Measurements from ENCODE around the gene KRT84. TPM values are rescaled to one million over a fixed set of nuclear protein-coding genes. Genes with fewer than 3 reads are reported as not detected.

The KRT84 gene
- total and polyA plus RNA-seq, 2 of the 4 experiments (the other 2 are of a cell fraction): not detected

DNA sequence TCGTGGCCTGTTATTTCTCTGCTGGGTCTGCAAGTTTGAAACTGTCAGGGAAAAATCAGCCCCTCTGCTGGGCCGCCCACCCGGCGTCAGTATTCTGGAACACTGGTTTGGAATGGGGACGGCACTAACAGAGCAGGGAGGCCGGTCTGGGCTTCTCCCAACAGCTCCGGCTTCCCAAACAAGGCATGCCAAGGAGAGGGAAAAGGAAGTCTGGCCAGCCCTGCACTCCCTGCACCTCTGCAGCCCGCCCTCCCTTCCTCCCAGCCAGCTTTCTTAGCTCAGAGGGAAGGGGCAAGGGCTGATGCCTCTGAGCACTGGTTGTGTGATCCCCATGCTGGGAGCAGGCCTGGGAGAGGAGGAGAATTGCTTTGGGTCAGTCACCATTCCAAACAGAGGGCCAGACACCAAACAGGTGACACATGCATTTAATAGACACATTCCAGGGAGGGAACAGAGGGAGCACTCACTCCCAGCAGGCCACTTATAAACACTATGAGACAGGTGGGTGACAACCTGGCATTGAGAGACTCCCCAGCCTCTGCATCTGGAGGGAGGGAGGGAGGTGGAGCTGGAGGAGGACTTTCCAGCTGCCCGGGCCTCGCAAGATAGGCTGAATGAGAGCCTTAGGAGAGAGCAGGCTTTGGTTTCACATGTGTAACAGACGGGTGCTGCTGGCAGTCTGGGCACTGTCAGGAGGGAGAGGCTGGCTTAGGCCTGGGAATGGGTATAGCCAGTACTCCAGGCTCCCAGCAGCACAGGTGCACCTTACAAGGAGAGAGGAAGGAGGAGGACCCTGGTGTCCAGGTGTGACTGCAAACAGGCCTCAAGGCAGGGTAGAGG lies 38.4 kb upstream of the KRT84 start:
- ChIA-PET POLR2A (ENCODE audit: unreplicated experiment) (no interaction called here), CTCF (no interaction called here)
- Histone ChIP-seq H3K9ac (ENCODE audit: low read depth, low read length) (no peak overlapping the region), H2BK120ac (ENCODE audit: low read depth, low read length) (no peak overlapping the region), H3K9me1 (ENCODE audit: insufficient read depth, low read length) (no peaks in the 10 kb centered on the region), H3K27me3 (ENCODE audit: control insufficient read depth, insufficient read depth, low read length) (peaks cover 62% of the 10 kb centered on the region), H3K4me3 (ENCODE audit: insufficient read depth, low read depth, low read length) (no peak overlapping the region), H4K91ac (ENCODE audit: insufficient read depth, low read depth, low read length) (no peak overlapping the region), H3K36me3 (ENCODE audit: control insufficient read depth, insufficient read depth, low read length) (no peaks in the 10 kb centered on the region), H4K20me1 (ENCODE audit: insufficient read depth, low read length) (no peaks in the 10 kb centered on the region), H3K9me3 (ENCODE audit: control insufficient read depth, insufficient read depth, low read length) (no peaks in the 10 kb centered on the region), H2AK9ac (replicated peaks; ENCODE audit: low read depth, low read length, poor library complexity) (no peak overlapping the region), H3K56ac (ENCODE audit: extremely low read depth, insufficient read depth, low read length) (no peak overlapping the region), H3K27ac (ENCODE audit: insufficient read depth, low read length) (no peak overlapping the region), H3K79me1 (ENCODE audit: low read depth in 1 of 2, low read length in 2 of 2) (no peaks in the 10 kb centered on the region), H3K23ac (ENCODE audit: low read depth, low read length) (no peak overlapping the region), H2AK5ac (ENCODE audit: low read depth, low read length) (no peak overlapping the region), H2BK20ac (ENCODE audit: low read depth, low read length) (no peak overlapping the region), H2BK15ac (ENCODE audit: low read depth, low read length) (no peak overlapping the region), H2BK5ac (ENCODE audit: low read depth, low read length, poor library complexity, severe bottlenecking) (no peak overlapping the region), H3K4me2 (ENCODE audit: low read depth, low read length) (no peak overlapping the region), H4K5ac (ENCODE audit: low read depth, low read length) (no peak overlapping the region), H2AFZ (replicated peaks; ENCODE audit: low read length, poor library complexity) (no peak overlapping the region), H4K8ac (ENCODE audit: low read depth in 2 of 2, low read length in 2 of 2) (no peak overlapping the region), H3K4ac (ENCODE audit: low read depth, low read length) (no peak overlapping the region), H3K14ac (replicated peaks; ENCODE audit: low read depth, low read length) (no peak overlapping the region), H3K4me1 (ENCODE audit: control insufficient read depth, insufficient read depth, low read length) (no peaks in the 10 kb centered on the region), H3K18ac (ENCODE audit: low read depth, low read length) (no peak overlapping the region)
- intact Hi-C loops (cut with micrococcal nuclease) (no loop called here), in situ Hi-C loops (cut with MboI; ENCODE audit: low sequenced_read_pairs) (no loop called here), dilution Hi-C loops (cut with HindIII; ENCODE audit: low sequenced_read_pairs, unreplicated experiment) (no loop called here)
- ATAC-seq (ENCODE audit: low read depth) (no peak), DNase-seq (no peak)
- 25% methylated on average over 2 of the region's 11 CpGs; no CpG with 5 or more reads in 1 of the 2 experiments for WGBS, 2 experiments (ENCODE audit: extremely low coverage in 2 of 2, insufficient read length in 1 of 2)
- TF ChIP-seq NFE2L2 (IDR thresholded peaks at IDR 0.05; ENCODE audit: low read depth, low read length) (no peak), MAFK (IDR thresholded peaks at IDR 0.05; ENCODE audit: low read depth, low read length) (no peak), BHLHE40 (IDR thresholded peaks at IDR 0.05; ENCODE audit: low read depth, low read length) (no peak), RFX5 (IDR thresholded peaks at IDR 0.05; ENCODE audit: low read depth, low read length) (no peak), POLR2A (IDR thresholded peaks at IDR 0.05; ENCODE audit: low read depth, low read length) (no peak), RCOR1 (IDR thresholded peaks at IDR 0.05; ENCODE audit: insufficient replicate concordance, low read length) (no peak)
- TF ChIP-seq, protein P1, sequence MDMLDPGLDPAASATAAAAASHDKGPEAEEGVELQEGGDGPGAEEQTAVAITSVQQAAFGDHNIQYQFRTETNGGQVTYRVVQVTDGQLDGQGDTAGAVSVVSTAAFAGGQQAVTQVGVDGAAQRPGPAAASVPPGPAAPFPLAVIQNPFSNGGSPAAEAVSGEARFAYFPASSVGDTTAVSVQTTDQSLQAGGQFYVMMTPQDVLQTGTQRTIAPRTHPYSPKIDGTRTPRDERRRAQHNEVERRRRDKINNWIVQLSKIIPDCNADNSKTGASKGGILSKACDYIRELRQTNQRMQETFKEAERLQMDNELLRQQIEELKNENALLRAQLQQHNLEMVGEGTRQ (IDR thresholded peaks at IDR 0.05; ENCODE audit: low read depth, low read length): no peak
- no TSS peak for BruUV-seq (replicated peaks)
